H1 (cell line): ENCODE measurements around the gene KRTAP10-12. TPM values are rescaled to one million over a fixed set of nuclear protein-coding genes. Genes with fewer than 3 reads are reported as not detected.

ENCODE experiments used
- CTCF ChIA-PET: fragments of 300-600 bp; sonication (Branson Sonifier 250); formaldehyde crosslinking; loops from one replicate; lab custom pipeline; 2021; ENCODE audit not compliant: partially characterized antibody; lab: Charles Lee
- POLR2A ChIA-PET: fragments of 300-600 bp; sonication (Branson Sonifier 250); formaldehyde crosslinking; loops from one replicate; lab custom pipeline; 2021; ENCODE audit warnings: inconsistent platforms; ENCODE audit not compliant: partially characterized antibody; lab: Charles Lee
- DNase-seq, 2 experiments: peaks; one replicate each; pipeline versions ENCODE4 v3.0.0 to v3.0.0-alpha.2; 2010 to 2022; ENCODE audit warnings: low spot score in 2 of 2, low read depth in 1 of 2, mixed read lengths in 1 of 2
- FAIRE-seq: peaks from 2 replicates; lab custom pipeline; 2011; peaks lifted over from hg19 to GRCh38; lab: Jason Lieb, UNC
- H2AFZ ChIP-seq: 2 replicates; pipeline ENCODE4 v1.8.1; 2012; ENCODE audit warnings: low read length, inconsistent platforms
- H2AK5ac ChIP-seq: 2 replicates; pipeline ENCODE4 v1.6.1; 2013; ENCODE audit warnings: low read depth, low read length
- H2BK120ac ChIP-seq: replicated peaks from 2 replicates; pipeline ENCODE3; 2013; ENCODE audit warnings: low read depth, low read length, inconsistent platforms
- H2BK12ac ChIP-seq: 2 replicates; pipeline ENCODE4 v1.6.1; 2013; ENCODE audit warnings: low read depth, low read length
- H2BK15ac ChIP-seq: 2 replicates; pipeline ENCODE4 v1.6.1; 2013; ENCODE audit warnings: low read length
- H2BK20ac ChIP-seq: 2 replicates; pipeline ENCODE4 v1.6.1; 2013; ENCODE audit warnings: low read length
- H2BK5ac ChIP-seq: 2 replicates; pipeline ENCODE4 v1.6.1; 2013; ENCODE audit warnings: low read depth, low read length
- H3K14ac ChIP-seq: 2 replicates; pipeline ENCODE4 v1.6.1; 2013; ENCODE audit warnings: inconsistent platforms; ENCODE audit not compliant: insufficient read length
- H3K18ac ChIP-seq: 2 replicates; pipeline ENCODE4 v1.6.1; 2013; ENCODE audit warnings: low read length; ENCODE audit errors: extremely low read depth
- H3K23ac ChIP-seq: 2 replicates; pipeline ENCODE4 v1.6.1; 2013; ENCODE audit warnings: inconsistent platforms; ENCODE audit not compliant: insufficient read length
- H3K23me2 ChIP-seq: 2 replicates; pipeline ENCODE4 v1.6.1; 2013; ENCODE audit warnings: low read depth, low read length
- H3K27ac ChIP-seq: 2 replicates; pipeline ENCODE4 v1.6.1; 2011; ENCODE audit warnings: low read depth, low read length, inconsistent platforms
- H3K27me3 ChIP-seq, 4 experiments: replicated peaks in 1 of 4; 1 replicate in 1 of 4; 2 replicates in 3 of 4; pipeline versions ENCODE4 v1.6.1 to v1.8.1; 2011 to 2013; ENCODE audit warnings: low read length in 3 of 4, mild to moderate bottlenecking in 3 of 4, inconsistent platforms in 2 of 4, mixed read lengths in 2 of 4, moderate library complexity in 1 of 4; ENCODE audit not compliant: control insufficient read depth in 3 of 4, insufficient read depth in 3 of 4; ENCODE audit errors: extremely low read depth in 1 of 4
- H3K36me3 ChIP-seq, 4 experiments: 2 replicates each; pipeline versions ENCODE4 v1.6.1 to v1.8.1; 2011 to 2013; ENCODE audit warnings: mild to moderate bottlenecking in 4 of 4, low read length in 3 of 4, moderate library complexity in 2 of 4, control low read depth in 1 of 4, inconsistent platforms in 1 of 4; ENCODE audit not compliant: insufficient read depth in 4 of 4, control insufficient read depth in 2 of 4
- H3K4ac ChIP-seq: replicated peaks from 2 replicates; pipeline ENCODE3; 2013; ENCODE audit warnings: low read length, low read depth, mixed read lengths, inconsistent platforms; ENCODE audit not compliant: insufficient read length
- H3K4me1 ChIP-seq, 4 experiments: replicated peaks in 1 of 4; 1 replicate in 1 of 4; 2 replicates in 3 of 4; pipeline versions ENCODE4 v1.6.1 to v1.8.1; 2011 to 2013; ENCODE audit warnings: low read length in 3 of 4, inconsistent platforms in 2 of 4, mixed read lengths in 1 of 4; ENCODE audit not compliant: insufficient read depth in 4 of 4, control insufficient read depth in 3 of 4
- H3K4me2 ChIP-seq, 2 experiments: 2 replicates each; pipeline versions ENCODE4 v1.6.1 to v1.8.1; 2011 to 2013; ENCODE audit warnings: low read depth in 2 of 2, low read length in 2 of 2, control low read depth in 1 of 2, inconsistent platforms in 1 of 2, mild to moderate bottlenecking in 1 of 2; ENCODE audit not compliant: insufficient read depth in 1 of 2
- H3K4me3 ChIP-seq, 4 experiments: fragments of 200-600, 300-600 bp in 1 of 4; sonication (generic), shearing (Covaris generic), sonication (Bioruptor Twin) in 1 of 4; 2 replicates each; pipeline versions ENCODE4 v1.5.1 to v1.8.1; 2011 to 2016; ENCODE audit warnings: low read length in 4 of 4, low read depth in 3 of 4, control low read depth in 2 of 4, inconsistent platforms in 2 of 4, mild to moderate bottlenecking in 2 of 4, mixed read lengths in 1 of 4, moderate library complexity in 1 of 4; ENCODE audit not compliant: insufficient read depth in 2 of 4; ENCODE audit errors: extremely low read depth in 1 of 4
- H3K56ac ChIP-seq: replicated peaks from 2 replicates; pipeline ENCODE3; 2013; ENCODE audit warnings: low read depth, mild to moderate bottlenecking, mixed read lengths, low read length, inconsistent platforms; ENCODE audit not compliant: insufficient read length
- H3K79me1 ChIP-seq: 2 replicates; pipeline ENCODE4 v1.6.1; 2013; ENCODE audit warnings: low read depth, low read length, control low read depth
- H3K79me2 ChIP-seq, 2 experiments: 2 replicates each; pipeline versions ENCODE4 v1.6.1 to v1.8.1; 2012 to 2013; ENCODE audit warnings: low read length in 2 of 2, mild to moderate bottlenecking in 2 of 2, inconsistent platforms in 1 of 2; ENCODE audit not compliant: insufficient read depth in 2 of 2, control insufficient read depth in 1 of 2
- H3K9ac ChIP-seq, 4 experiments: replicated peaks in 1 of 4; 1 replicate in 1 of 4; 2 replicates in 3 of 4; pipeline versions ENCODE4 v1.6.1 to v1.8.1; 2011 to 2013; ENCODE audit warnings: low read depth in 3 of 4, low read length in 3 of 4, control low read depth in 2 of 4, mild to moderate bottlenecking in 2 of 4, moderate library complexity in 2 of 4, inconsistent platforms in 1 of 4; ENCODE audit errors: extremely low read depth in 1 of 4
- H3K9me3 ChIP-seq, 2 experiments: 2 replicates each; pipeline versions ENCODE4 v1.6.1 to v1.8.1; 2012 to 2013; ENCODE audit warnings: mild to moderate bottlenecking in 2 of 2, moderate library complexity in 2 of 2, control low read depth in 1 of 2, inconsistent platforms in 1 of 2, low read depth in 1 of 2, low read length in 1 of 2, mixed read lengths in 1 of 2; ENCODE audit not compliant: insufficient read depth in 2 of 2
- H4K20me1 ChIP-seq, 2 experiments: replicated peaks in 1 of 2; 2 replicates each; pipeline versions ENCODE3 to v1.8.1; 2011 to 2013; ENCODE audit warnings: inconsistent platforms in 2 of 2, low read length in 2 of 2, mild to moderate bottlenecking in 1 of 2; ENCODE audit not compliant: insufficient read depth in 2 of 2, control insufficient read depth in 1 of 2
- H4K5ac ChIP-seq: 2 replicates; pipeline ENCODE4 v1.6.1; 2013; ENCODE audit warnings: low read length, low read depth, mixed read lengths, inconsistent platforms; ENCODE audit not compliant: insufficient read length
- H4K8ac ChIP-seq: 2 replicates; pipeline ENCODE4 v1.8.0; 2013; ENCODE audit warnings: mild to moderate bottlenecking, moderate library complexity, low read length, inconsistent platforms; ENCODE audit not compliant: insufficient read depth; ENCODE audit errors: extremely low read depth
- H4K91ac ChIP-seq: replicated peaks from 2 replicates; pipeline ENCODE3; 2013; ENCODE audit warnings: low read length, mixed read lengths, inconsistent platforms; ENCODE audit not compliant: insufficient read length
- BCL11A ChIP-seq, 2 experiments: IDR thresholded peaks; one replicate each; pipeline ENCODE4 v1.6.1; 2011; ENCODE audit warnings: low read depth in 2 of 2, low read length in 2 of 2, mild to moderate bottlenecking in 2 of 2
- BRCA1 ChIP-seq: IDR thresholded peaks from 2 replicates; pipeline ENCODE4 v1.6.1; 2012; ENCODE audit warnings: low read depth, low read length, improper control_type of control experiment
- GTF2F1 ChIP-seq: IDR thresholded peaks from 2 replicates; pipeline ENCODE4 v1.6.1; 2012; ENCODE audit warnings: low read depth, low read length, improper control_type of control experiment, borderline replicate concordance
- HDAC6 ChIP-seq: IDR thresholded peaks from one replicate; pipeline ENCODE4 v1.7.1; 2012; ENCODE audit warnings: low read depth, mild to moderate bottlenecking, inconsistent platforms, low read length, moderate library complexity
- MAX ChIP-seq: IDR thresholded peaks from 2 replicates; pipeline ENCODE4 v1.6.1; 2012; ENCODE audit warnings: inconsistent platforms
- PHF8 ChIP-seq: fragments of 200-600 bp; sonication (generic); conservative IDR thresholded peaks from 2 replicates; pipeline ENCODE4 v1.7.1; 2012; ENCODE audit warnings: low read depth, mild to moderate bottlenecking, inconsistent platforms, low read length, moderate library complexity
- SP2 ChIP-seq: IDR thresholded peaks from 2 replicates; pipeline ENCODE4 v1.6.1; 2012; ENCODE audit warnings: mild to moderate bottlenecking, low read length, inconsistent platforms
- SRF ChIP-seq: IDR thresholded peaks from 2 replicates; pipeline ENCODE4 v1.6.1; 2011; ENCODE audit warnings: mild to moderate bottlenecking, low read depth, low read length, moderate library complexity
- SUZ12 ChIP-seq: fragments of 200-600 bp; sonication (generic); IDR thresholded peaks from 2 replicates; pipeline ENCODE4 v1.6.1; 2012; ENCODE audit warnings: mild to moderate bottlenecking, inconsistent platforms, low read length, moderate library complexity, mixed read lengths
- WGBS, 2 experiments: shearing (Covaris generic) in 1 of 2; methylation state at CpG; one replicate each; pipeline versions ENCODE4 v1.1.6 to v1.1.7; 2013 to 2015; ENCODE audit warnings: low lambda C conversion rate in 2 of 2, mixed read lengths in 2 of 2, inconsistent platforms in 1 of 2, low coverage in 1 of 2, missing lambda C conversion rate in 1 of 2; ENCODE audit not compliant: insufficient replicate concordance in 2 of 2, insufficient coverage in 1 of 2, insufficient read length in 1 of 2; ENCODE audit errors: extremely low coverage in 1 of 2, missing lambda C conversion rate in 1 of 2; 5-methylcytosine and 5-hydroxymethylcytosine counted together
- polyA plus RNA-seq, 7 experiments: library from polyadenylated mRNA; depleted of rRNA in 3 of 7; stranded (reverse) in 5 of 7; unstranded in 2 of 7; fragments of >200 nt in 5 of 7; fragments of 200-250 nt in 2 of 7; gene quantifications; 1 replicate in 5 of 7; 2 replicates in 1 of 7; 4 replicates in 1 of 7; pipeline versions ENCODE4 v1.2.1 to v1.2.3, GENCODE V29; 2011 to 2013; ENCODE audit warnings: missing spikeins in 2 of 7, mixed read lengths in 2 of 7
- total RNA-seq: library from RNA; stranded (reverse); fragmentation: NEBNext Ultra II Directional; extraction: Animal tissue kit (Norgen Biotek cat#: 25700); gene quantifications from 2 replicates; pipeline ENCODE4 v1.2.1, GENCODE V29; 2021
- TF ChIP-seq, protein P1 (sequence below): IDR thresholded peaks from 2 replicates; pipeline ENCODE4 v1.6.1; 2011; ENCODE audit warnings: low read length, improper control_type of control experiment

The KRTAP10-12 gene
- total and polyA plus RNA-seq, 2 of the 8 experiments (the other 6 are each of a cell fraction or from before 2014, with no cell fraction given): not detected

DNA sequence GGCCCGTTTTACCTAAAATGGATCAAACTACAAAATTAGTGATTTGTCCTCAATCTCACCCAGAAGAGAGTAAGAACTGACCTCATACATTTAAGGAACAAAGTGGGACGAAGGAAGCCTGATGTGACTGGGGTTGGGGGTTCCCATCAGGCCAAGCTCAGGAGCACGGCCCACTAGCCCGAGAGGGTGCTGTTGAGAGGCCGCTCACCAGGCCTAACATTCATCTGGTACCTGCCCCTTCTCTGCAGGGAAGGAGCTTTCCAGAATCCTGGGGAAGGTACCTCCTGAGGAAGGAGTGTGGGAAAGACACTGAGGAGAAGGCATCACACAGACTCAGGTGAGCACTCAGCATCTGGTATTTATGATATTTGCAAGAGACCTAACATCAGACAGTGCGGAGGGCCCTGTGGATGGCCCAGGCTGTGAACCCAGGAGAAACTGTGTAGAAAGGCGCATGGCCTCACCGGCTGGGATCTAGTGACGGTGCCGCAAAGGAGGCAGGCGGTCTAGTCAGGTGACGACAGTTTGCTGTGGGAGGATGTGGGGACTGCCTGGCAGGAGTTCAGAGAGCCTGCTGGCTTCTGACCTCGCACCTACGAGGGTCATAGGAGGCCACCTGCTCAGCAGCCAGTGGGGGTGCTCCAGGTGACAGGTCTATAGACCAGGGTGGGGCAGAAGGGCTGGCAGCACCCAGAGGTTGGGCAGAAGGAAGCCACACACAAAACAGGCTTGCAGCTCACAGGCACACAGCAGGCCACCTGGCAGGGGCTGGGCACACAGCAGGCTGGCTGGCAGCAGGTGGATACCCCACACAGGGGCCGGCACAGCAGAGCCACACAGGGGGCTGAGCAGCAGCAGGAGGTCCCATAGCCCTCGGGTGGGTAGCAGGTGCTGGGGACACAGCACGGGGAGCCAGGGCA, 43.1 kb upstream of the KRTAP10-12 start:
- H3K56ac ChIP-seq: no peak overlapping the region
- FAIRE-seq (no peak), DNase-seq (no peak)
- no peak overlapping the region for H2BK120ac ChIP-seq
- H3K4ac ChIP-seq: no peak overlapping the region
- peaks cover 0 to 3% (median 0%) of the 10 kb centered on the region in 4 experiments; a peak in 4 of 7 replicates for H3K4me1 ChIP-seq
- no peak overlapping the region for H2BK15ac ChIP-seq
- no peak overlapping the region for H4K91ac ChIP-seq
- H3K79me1 ChIP-seq: no peaks in the 10 kb centered on the region
- H3K4me3 ChIP-seq: no peak overlapping the region
- no peak overlapping the region for H2BK20ac ChIP-seq
- no peak overlapping the region for H2BK5ac ChIP-seq
- no peak overlapping the region for H4K8ac ChIP-seq
- no peak overlapping the region for H3K23ac ChIP-seq
- no peak overlapping the region for H3K18ac ChIP-seq
- ChIA-PET CTCF (interaction anchor here (1.0 kb wide), 1 partner anchor 35 kb away, joined by 3 read pairs; no protein-coding TSS in a partner anchor), POLR2A (no interaction called here)
- no peaks in the 10 kb centered on the region for H3K23me2 ChIP-seq
- no peaks in the 10 kb centered on the region for H3K36me3 ChIP-seq
- no peak overlapping the region for H3K4me2 ChIP-seq
- H4K5ac ChIP-seq: no peak overlapping the region
- H2AFZ ChIP-seq: no peak overlapping the region
- no peak overlapping the region for H2BK12ac ChIP-seq
- H3K9ac ChIP-seq: no peak overlapping the region
- WGBS, 2 experiments: 92% methylated on average over 17 of the region's 17 CpGs; no CpG with 5 or more reads in 1 of the 2 experiments
- 0 out of 2 replicates have a peak overlapping the region, but pooled peaks have one; percentile 53 for H2AK5ac ChIP-seq
- peaks cover 0 to 2% (median 0%) of the 10 kb centered on the region in 4 experiments; a peak in 1 of 7 replicates for H3K27me3 ChIP-seq
- no peak overlapping the region for H3K14ac ChIP-seq
- H3K79me2 ChIP-seq: no peaks in the 10 kb centered on the region
- no peak overlapping the region for H3K27ac ChIP-seq
- no peaks in the 10 kb centered on the region for H4K20me1 ChIP-seq
- H3K9me3 ChIP-seq: peaks cover 0 to 4% of the 10 kb centered on the region in 2 experiments; a peak in 2 of 4 replicates
- TF ChIP-seq GTF2F1 (no peak), SUZ12 (no peak), MAX (no peak), SP2 (no peak), PHF8 (no peak), HDAC6 (no peak), BRCA1 (no peak), SRF (no peak), BCL11A (IDR thresholded peaks at IDR 0.05; ENCODE audit: low read depth in 2 of 2, low read length in 2 of 2) (no peak)
- TF ChIP-seq, protein P1, sequence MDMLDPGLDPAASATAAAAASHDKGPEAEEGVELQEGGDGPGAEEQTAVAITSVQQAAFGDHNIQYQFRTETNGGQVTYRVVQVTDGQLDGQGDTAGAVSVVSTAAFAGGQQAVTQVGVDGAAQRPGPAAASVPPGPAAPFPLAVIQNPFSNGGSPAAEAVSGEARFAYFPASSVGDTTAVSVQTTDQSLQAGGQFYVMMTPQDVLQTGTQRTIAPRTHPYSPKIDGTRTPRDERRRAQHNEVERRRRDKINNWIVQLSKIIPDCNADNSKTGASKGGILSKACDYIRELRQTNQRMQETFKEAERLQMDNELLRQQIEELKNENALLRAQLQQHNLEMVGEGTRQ: no peak
